Mucosa of descending colon (tissue), 3 donors: ENCODE results near the gene KCNG1. TPM values are rescaled to one million over a fixed set of nuclear protein-coding genes. Genes with fewer than 3 reads are reported as not detected.

Source experiments
- ATAC-seq: fragments of 200-7000 bp; cut with Tn5 transposase; one replicate; pipeline ENCODE4 v1.9.1; 2020; ENCODE audit warnings: mild to moderate bottlenecking, moderate library complexity
- DNase-seq, 3 donors: peaks; one replicate each; pipeline ENCODE4 v3.0.0-alpha.2; 2020
- H3K36me3 ChIP-seq: fragments of 200-600 bp; one replicate; pipeline ENCODE4 v1.8.0; 2021; ENCODE audit warnings: low read depth, mild to moderate bottlenecking
- H3K4me1 ChIP-seq: fragments of 200-600 bp; one replicate; pipeline ENCODE4 v1.8.0; 2021; ENCODE audit warnings: low read depth, mild to moderate bottlenecking
- H3K4me3 ChIP-seq: fragments of 200-600 bp; one replicate; pipeline ENCODE4 v1.8.0; 2021; ENCODE audit warnings: mild to moderate bottlenecking
- H3K9me3 ChIP-seq: fragments of 200-600 bp; one replicate; pipeline ENCODE4 v1.8.0; 2021; ENCODE audit warnings: mild to moderate bottlenecking
- intact Hi-C, 2 donors: fragments of 100-400 bp; cut with DNase I in 1 of 2; cut with micrococcal nuclease in 1 of 2; formaldehyde crosslinking; loops; one replicate each; pipeline versions ENCODE4 v1.11.0 to v1.11.1; 2022; cut with DNase I, micrococcal nuclease
- total RNA-seq, 3 donors: library from RNA; stranded (reverse); fragmentation: NEBNext Ultra II Directional in 2 of 3; extraction: Animal tissue kit (Norgen Biotek cat#: 25700) in 2 of 3; gene quantifications; one replicate each; pipeline versions ENCODE4 v1.2.1 to v1.2.4, GENCODE V29; 2021 to 2023
- TF ChIP-seq, protein P1 (sequence below): fragments of 200-600 bp; IDR thresholded peaks from one replicate; pipeline ENCODE4 v1.8.0; 2022; ENCODE audit warnings: antibody characterized with exemption, mild to moderate bottlenecking
- donor health status: DM: no; HTN: no; CAD: no; lungs with moderate emphysema.
- donor health status: DM: no; HTN: no; CAD: no.
- donor health status: DM: no; HTN: yes; CAD: no.

Gene KCNG1
- total RNA-seq, 3 donors from 2014 or later: 6.3 to 16.9 (median 7.2) TPM

- no peak overlapping the region for H3K4me3 ChIP-seq
- intact Hi-C loops: no loop called here
- peaks cover 2% of the 10 kb centered on the region for H3K4me1 ChIP-seq
- ATAC-seq: no peak
- no peaks in the 10 kb centered on the region for H3K9me3 ChIP-seq
- TF ChIP-seq, protein P1, sequence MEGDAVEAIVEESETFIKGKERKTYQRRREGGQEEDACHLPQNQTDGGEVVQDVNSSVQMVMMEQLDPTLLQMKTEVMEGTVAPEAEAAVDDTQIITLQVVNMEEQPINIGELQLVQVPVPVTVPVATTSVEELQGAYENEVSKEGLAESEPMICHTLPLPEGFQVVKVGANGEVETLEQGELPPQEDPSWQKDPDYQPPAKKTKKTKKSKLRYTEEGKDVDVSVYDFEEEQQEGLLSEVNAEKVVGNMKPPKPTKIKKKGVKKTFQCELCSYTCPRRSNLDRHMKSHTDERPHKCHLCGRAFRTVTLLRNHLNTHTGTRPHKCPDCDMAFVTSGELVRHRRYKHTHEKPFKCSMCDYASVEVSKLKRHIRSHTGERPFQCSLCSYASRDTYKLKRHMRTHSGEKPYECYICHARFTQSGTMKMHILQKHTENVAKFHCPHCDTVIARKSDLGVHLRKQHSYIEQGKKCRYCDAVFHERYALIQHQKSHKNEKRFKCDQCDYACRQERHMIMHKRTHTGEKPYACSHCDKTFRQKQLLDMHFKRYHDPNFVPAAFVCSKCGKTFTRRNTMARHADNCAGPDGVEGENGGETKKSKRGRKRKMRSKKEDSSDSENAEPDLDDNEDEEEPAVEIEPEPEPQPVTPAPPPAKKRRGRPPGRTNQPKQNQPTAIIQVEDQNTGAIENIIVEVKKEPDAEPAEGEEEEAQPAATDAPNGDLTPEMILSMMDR: no peak
- DNase-seq: no peak
- no peaks in the 10 kb centered on the region for H3K36me3 ChIP-seq
Measured at GRCh38 chr20:51003753-51004152, 19.2 kb downstream of the KCNG1 start.

DNA sequence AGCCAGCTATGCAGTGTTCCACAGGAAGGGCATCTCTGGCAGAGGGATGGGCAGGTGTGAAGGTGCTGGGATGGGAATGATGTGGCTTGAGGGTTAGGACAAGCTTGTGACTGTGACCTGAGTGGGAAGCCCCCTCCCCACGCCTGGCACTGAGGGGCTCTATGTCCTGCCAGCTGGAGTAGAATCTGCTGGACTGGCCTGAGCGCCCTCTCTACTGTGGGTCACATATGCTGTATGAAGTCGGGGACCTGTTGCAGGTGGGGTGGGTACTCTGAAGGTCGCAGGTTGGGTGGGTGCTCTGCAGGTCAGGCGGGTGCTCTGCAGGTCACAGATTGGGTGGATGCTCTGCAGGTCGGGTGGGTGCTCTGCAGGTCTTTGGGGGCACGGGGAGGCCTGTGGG, 20.3 kb downstream of the KCNG1 start:
- no peaks in the 10 kb centered on the region for H3K9me3 ChIP-seq
- no peaks in the 10 kb centered on the region for H3K36me3 ChIP-seq
- TF ChIP-seq, protein P1: no peak
- intact Hi-C loops: no loop called here
- no peaks in the 10 kb centered on the region for H3K4me1 ChIP-seq
- ATAC-seq (no peak), DNase-seq (no peak)
- H3K4me3 ChIP-seq: no peak overlapping the region

- ATAC-seq (no peak), DNase-seq (no peak)
- H3K4me1 ChIP-seq: no peaks in the 10 kb centered on the region
- intact Hi-C loops: no loop called here
- no peaks in the 10 kb centered on the region for H3K36me3 ChIP-seq
- TF ChIP-seq, protein P1: no peak
- H3K9me3 ChIP-seq: no peaks in the 10 kb centered on the region
- no peak overlapping the region for H3K4me3 ChIP-seq
Measured at GRCh38 chr20:51001430-51002265, 21.3 kb downstream of the KCNG1 start.

DNA sequence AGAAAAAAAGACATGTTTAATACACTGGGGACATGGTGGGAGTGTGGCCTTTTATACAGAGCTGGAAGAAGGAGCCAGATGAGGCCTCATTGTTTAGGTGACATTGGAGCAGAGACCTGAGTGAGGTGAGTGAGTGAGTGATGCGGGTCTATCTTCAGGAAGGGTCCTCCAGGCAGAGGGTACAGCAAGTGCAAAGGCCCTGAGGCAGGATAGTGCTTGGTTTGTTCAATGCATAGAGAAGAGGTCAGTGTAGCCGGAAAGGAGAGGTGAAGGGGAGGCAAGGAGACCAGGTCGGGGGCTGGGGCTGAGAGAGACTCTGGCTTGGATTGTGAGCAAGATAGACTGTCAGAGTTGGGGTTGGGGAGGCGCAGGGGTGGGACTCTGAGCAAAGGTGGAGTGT, 23.6 kb downstream of the KCNG1 start:
- intact Hi-C loops: loop anchor here in 1 of 2 donors (5.0 kb wide), 1 partner anchor 303 kb away; no protein-coding TSS in a partner anchor
- H3K4me3 ChIP-seq: no peak overlapping the region
- TF ChIP-seq, protein P1: no peak
- H3K36me3 ChIP-seq: no peaks in the 10 kb centered on the region
- H3K9me3 ChIP-seq: no peaks in the 10 kb centered on the region
- DNase-seq (no peak), ATAC-seq (no peak)
- H3K4me1 ChIP-seq: no peaks in the 10 kb centered on the region

DNA sequence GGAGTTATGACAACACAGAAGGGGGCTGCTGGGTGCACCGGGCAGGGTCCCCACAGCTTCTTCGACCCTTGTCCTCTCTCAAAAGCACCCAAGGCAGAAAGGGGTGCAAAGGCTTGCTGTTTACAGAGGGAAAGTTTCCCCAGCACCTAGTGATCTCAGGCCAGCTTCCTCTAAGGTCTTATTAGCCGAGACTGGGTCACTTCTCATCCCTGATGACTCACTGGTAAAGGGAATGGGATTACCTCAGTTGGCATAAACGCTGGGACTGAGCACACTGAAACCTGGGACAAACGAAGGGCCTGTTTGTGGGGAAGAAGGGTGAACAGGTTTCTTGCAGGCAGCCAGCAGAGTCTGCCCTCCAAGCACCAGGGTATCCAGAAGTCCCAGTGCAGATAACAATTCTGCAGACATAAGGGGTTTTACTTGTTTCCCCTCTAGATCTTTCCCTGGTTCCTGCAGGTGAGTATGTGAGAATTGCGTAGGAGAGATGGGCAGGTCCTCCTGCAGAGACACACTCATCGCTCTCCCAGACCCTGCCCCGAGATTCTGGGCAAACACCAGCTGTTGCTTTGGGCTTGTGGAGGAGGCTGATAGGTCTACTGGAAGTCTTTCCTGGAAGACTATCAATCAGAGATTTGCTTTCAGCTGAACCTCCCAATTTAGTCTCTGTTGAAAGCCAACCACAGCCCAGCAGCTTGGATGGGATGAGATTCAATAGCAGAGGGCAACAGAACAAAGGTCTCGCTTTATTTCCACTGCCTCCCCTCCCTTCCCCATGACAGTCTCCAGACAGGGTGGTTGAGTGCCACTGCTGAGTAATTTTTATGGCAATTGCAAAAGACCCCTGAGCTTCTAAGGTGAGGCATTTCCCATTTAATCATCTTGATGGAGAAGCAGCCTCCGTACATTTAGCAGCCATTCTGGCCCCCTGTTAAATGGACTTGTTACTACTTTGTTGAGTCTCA, 25.7 kb downstream of the KCNG1 start:
- DNase-seq (no peak), ATAC-seq (no peak)
- H3K4me3 ChIP-seq: no peak overlapping the region
- no peaks in the 10 kb centered on the region for H3K4me1 ChIP-seq
- H3K36me3 ChIP-seq: no peaks in the 10 kb centered on the region
- H3K9me3 ChIP-seq: no peaks in the 10 kb centered on the region
- TF ChIP-seq, protein P1: no peak
- intact Hi-C loops: loop anchor here in 1 of 2 donors (5.0 kb wide), 1 partner anchor 305 kb away; no protein-coding TSS in a partner anchor
